Liver (tissue), 3 donors: ENCODE measurements around the gene ACACA.

Experiments
- GABPA ChIP-seq, 2 donors: IDR thresholded peaks in 1 of 2; conservative IDR thresholded peaks in 1 of 2; 2 replicates each; pipeline ENCODE4 v1.6.1; 2016; ENCODE audit warnings: antibody characterized with exemption in 2 of 2, mild to moderate bottlenecking in 1 of 2, moderate library complexity in 1 of 2
- RAD21 ChIP-seq, 2 donors: IDR thresholded peaks; 2 replicates each; pipeline ENCODE4 v1.6.1; 2016; ENCODE audit warnings: antibody characterized with exemption in 2 of 2, mild to moderate bottlenecking in 2 of 2
- TF ChIP-seq, protein P1 (sequence below): fragments of 150-350 bp; IDR thresholded peaks from 2 replicates; pipeline ENCODE4 v1.5.1; 2017; ENCODE audit warnings: improper control_type of control experiment, low read depth, low read length; ENCODE audit not compliant: missing input control
- TF ChIP-seq, protein P2 (sequence below): IDR thresholded peaks from 2 replicates; pipeline ENCODE4 v1.6.1; 2016; ENCODE audit warnings: antibody characterized with exemption, mild to moderate bottlenecking
- donor health status: healthy.
- donor health status: healthy.

DNA sequence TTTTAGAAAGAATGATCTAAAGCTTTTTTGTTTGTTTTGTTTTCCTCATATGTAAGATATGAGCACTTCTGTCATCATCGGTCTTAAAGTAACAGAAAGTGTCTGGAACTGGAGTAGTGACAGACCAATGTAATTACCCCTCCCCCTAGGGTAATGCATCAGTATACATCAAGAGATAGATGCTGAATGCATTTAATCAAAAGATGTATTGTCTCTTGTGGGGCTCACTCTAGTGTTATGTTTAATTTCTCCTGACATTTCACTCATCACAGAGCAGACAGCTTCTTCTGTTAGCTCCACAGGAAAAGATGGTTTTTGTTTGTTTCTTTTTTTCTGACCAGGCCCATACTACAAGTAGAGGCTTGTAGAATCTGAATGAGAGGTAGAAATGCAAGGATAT lies 199.5 kb downstream of the ACACA start:
- TF ChIP-seq, protein P1, sequence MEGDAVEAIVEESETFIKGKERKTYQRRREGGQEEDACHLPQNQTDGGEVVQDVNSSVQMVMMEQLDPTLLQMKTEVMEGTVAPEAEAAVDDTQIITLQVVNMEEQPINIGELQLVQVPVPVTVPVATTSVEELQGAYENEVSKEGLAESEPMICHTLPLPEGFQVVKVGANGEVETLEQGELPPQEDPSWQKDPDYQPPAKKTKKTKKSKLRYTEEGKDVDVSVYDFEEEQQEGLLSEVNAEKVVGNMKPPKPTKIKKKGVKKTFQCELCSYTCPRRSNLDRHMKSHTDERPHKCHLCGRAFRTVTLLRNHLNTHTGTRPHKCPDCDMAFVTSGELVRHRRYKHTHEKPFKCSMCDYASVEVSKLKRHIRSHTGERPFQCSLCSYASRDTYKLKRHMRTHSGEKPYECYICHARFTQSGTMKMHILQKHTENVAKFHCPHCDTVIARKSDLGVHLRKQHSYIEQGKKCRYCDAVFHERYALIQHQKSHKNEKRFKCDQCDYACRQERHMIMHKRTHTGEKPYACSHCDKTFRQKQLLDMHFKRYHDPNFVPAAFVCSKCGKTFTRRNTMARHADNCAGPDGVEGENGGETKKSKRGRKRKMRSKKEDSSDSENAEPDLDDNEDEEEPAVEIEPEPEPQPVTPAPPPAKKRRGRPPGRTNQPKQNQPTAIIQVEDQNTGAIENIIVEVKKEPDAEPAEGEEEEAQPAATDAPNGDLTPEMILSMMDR, result no peak
- TF ChIP-seq, protein P2, sequence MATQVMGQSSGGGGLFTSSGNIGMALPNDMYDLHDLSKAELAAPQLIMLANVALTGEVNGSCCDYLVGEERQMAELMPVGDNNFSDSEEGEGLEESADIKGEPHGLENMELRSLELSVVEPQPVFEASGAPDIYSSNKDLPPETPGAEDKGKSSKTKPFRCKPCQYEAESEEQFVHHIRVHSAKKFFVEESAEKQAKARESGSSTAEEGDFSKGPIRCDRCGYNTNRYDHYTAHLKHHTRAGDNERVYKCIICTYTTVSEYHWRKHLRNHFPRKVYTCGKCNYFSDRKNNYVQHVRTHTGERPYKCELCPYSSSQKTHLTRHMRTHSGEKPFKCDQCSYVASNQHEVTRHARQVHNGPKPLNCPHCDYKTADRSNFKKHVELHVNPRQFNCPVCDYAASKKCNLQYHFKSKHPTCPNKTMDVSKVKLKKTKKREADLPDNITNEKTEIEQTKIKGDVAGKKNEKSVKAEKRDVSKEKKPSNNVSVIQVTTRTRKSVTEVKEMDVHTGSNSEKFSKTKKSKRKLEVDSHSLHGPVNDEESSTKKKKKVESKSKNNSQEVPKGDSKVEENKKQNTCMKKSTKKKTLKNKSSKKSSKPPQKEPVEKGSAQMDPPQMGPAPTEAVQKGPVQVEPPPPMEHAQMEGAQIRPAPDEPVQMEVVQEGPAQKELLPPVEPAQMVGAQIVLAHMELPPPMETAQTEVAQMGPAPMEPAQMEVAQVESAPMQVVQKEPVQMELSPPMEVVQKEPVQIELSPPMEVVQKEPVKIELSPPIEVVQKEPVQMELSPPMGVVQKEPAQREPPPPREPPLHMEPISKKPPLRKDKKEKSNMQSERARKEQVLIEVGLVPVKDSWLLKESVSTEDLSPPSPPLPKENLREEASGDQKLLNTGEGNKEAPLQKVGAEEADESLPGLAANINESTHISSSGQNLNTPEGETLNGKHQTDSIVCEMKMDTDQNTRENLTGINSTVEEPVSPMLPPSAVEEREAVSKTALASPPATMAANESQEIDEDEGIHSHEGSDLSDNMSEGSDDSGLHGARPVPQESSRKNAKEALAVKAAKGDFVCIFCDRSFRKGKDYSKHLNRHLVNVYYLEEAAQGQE, result no peak
- no peak for TF ChIP-seq GABPA (IDR thresholded peaks at IDR 0.05 in 1 of 2, conservative IDR thresholded peaks at IDR 0.05 in 1 of 2)
- TF ChIP-seq RAD21 (IDR thresholded peaks at IDR 0.05), result no peak
